ENCODE measurements around the gene FGG. TPM values are rescaled to one million over a fixed set of nuclear protein-coding genes. Genes with fewer than 3 reads are reported as not detected.
A peak's percentile ranks its signal among the peaks of the same experiment; 100 is the strongest.

The FGG gene
- total RNA-seq, 2 experiments from 2014 or later, result not detected

DNA sequence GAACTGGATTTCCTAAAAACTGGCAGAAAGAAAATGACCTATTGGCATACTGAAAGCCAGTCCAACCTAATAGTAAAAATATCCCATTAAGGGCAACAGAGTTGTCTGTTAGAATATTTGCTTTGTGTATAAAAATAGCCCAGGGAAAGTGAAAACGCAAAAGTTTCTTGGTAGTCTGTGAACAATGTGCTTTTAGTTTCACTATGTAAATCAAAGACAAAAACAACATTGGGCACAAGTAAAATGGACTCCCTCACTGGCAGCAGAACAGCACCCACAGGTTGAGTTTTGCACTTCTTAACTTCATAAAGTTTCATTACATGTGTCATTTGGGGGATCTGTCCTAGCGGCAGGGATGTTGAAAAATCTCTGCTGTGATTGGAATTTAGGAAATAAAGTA lies 4.3 kb upstream of the FGG start:
- BruUV-seq (replicated peaks), result no TSS peak
- peak; percentile 35 for DNase-seq (ENCODE audit: low spot score)
- no peak for TF ChIP-seq EZH2phosphoT487 (IDR thresholded peaks at IDR 0.05; ENCODE audit: borderline replicate concordance, low read depth, low read length)
- TF ChIP-seq, protein P1, sequence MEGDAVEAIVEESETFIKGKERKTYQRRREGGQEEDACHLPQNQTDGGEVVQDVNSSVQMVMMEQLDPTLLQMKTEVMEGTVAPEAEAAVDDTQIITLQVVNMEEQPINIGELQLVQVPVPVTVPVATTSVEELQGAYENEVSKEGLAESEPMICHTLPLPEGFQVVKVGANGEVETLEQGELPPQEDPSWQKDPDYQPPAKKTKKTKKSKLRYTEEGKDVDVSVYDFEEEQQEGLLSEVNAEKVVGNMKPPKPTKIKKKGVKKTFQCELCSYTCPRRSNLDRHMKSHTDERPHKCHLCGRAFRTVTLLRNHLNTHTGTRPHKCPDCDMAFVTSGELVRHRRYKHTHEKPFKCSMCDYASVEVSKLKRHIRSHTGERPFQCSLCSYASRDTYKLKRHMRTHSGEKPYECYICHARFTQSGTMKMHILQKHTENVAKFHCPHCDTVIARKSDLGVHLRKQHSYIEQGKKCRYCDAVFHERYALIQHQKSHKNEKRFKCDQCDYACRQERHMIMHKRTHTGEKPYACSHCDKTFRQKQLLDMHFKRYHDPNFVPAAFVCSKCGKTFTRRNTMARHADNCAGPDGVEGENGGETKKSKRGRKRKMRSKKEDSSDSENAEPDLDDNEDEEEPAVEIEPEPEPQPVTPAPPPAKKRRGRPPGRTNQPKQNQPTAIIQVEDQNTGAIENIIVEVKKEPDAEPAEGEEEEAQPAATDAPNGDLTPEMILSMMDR (conservative IDR thresholded peaks at IDR 0.05; ENCODE audit: low read length), result no peak
- peak overlapping the region; percentile 81; the same call in 1 of the 2 replicates for H2AFZ ChIP-seq (ENCODE audit: low read length)
- H3K9me2 ChIP-seq (ENCODE audit: insufficient read depth, low read length), result no peaks in the 10 kb centered on the region
- CTCF ChIA-PET (ENCODE audit: unreplicated experiment), result no interaction called here
- H4K20me1 ChIP-seq (ENCODE audit: insufficient read depth, low read length), result no peaks in the 10 kb centered on the region
- POLR2A ChIA-PET, result interaction anchor here (0.7 to 1.6 kb wide), 3 partner anchors 55 to 68 kb away, joined by 3 read pairs; partner anchors contain the start of gene PLRG1
- H3K4me3 ChIP-seq (ENCODE audit: low read depth, low read length, poor library complexity, severe bottlenecking), result no peak overlapping the region
- H3K27ac ChIP-seq (ENCODE audit: low read depth, low read length, poor library complexity, severe bottlenecking), result no peak overlapping the region
- H3K36me3 ChIP-seq (ENCODE audit: insufficient read depth, low read length), result no peaks in the 10 kb centered on the region
- intact Hi-C loops (cut with micrococcal nuclease; ENCODE audit: unreplicated experiment), result no loop called here
- H3K9me3 ChIP-seq (ENCODE audit: low read length), result no peaks in the 10 kb centered on the region
- H3K4me1 ChIP-seq (ENCODE audit: insufficient read depth, low read length, poor library complexity, severe bottlenecking), result peaks cover 9% of the 10 kb centered on the region
- H3K79me2 ChIP-seq (ENCODE audit: insufficient read depth, low read depth, low read length), result no peaks in the 10 kb centered on the region
- peak overlapping the region; percentile 47 for H3K4me2 ChIP-seq (ENCODE audit: low read length)

DNA sequence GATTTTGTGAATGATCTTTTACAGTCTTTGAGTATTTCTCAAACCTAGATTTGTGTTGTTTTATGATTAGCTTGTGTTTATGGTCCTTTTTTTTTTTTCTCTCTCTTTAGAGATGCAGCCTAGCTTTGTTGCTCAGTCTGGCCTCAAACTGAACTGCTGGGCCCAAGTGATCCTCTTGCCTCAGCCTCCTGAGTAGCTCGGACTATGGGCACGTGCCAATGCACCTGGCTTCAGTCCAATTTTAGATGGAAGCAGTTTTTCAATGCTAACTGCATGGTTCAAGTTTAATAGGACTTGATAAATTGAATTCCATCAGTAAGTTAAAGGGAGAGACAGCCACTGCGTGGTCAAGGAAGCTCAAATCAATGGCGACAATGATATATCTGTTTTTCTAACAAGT lies 3.8 kb upstream of the FGG start:
- Histone ChIP-seq H3K9me2 (ENCODE audit: insufficient read depth, low read length) (no peaks in the 10 kb centered on the region), H3K4me1 (ENCODE audit: insufficient read depth, low read length, poor library complexity, severe bottlenecking) (peaks cover 9% of the 10 kb centered on the region), H3K79me2 (ENCODE audit: insufficient read depth, low read depth, low read length) (no peaks in the 10 kb centered on the region), H4K20me1 (ENCODE audit: insufficient read depth, low read length) (no peaks in the 10 kb centered on the region), H3K36me3 (ENCODE audit: insufficient read depth, low read length) (no peaks in the 10 kb centered on the region), H3K27ac (ENCODE audit: low read depth, low read length, poor library complexity, severe bottlenecking) (no peak overlapping the region), H2AFZ (ENCODE audit: low read length) (peak overlapping the region; percentile 81; the same call in 1 of the 2 replicates), H3K9me3 (ENCODE audit: low read length) (no peaks in the 10 kb centered on the region), H3K4me2 (ENCODE audit: low read length) (peak overlapping the region; percentile 47), H3K4me3 (ENCODE audit: low read depth, low read length, poor library complexity, severe bottlenecking) (no peak overlapping the region)
- BruUV-seq (replicated peaks), result no TSS peak
- intact Hi-C loops (cut with micrococcal nuclease; ENCODE audit: unreplicated experiment), result no loop called here
- POLR2A ChIA-PET, result interaction anchor here (0.6 to 1.6 kb wide), 4 partner anchors 51 to 67 kb away, joined by 3 read pairs; partner anchors contain the start of gene PLRG1
- no peak for DNase-seq (ENCODE audit: low spot score)
- TF ChIP-seq, protein P1 (conservative IDR thresholded peaks at IDR 0.05; ENCODE audit: low read length), result no peak
- no peak for TF ChIP-seq EZH2phosphoT487 (IDR thresholded peaks at IDR 0.05; ENCODE audit: borderline replicate concordance, low read depth, low read length)
- CTCF ChIA-PET (ENCODE audit: unreplicated experiment), result no interaction called here

DNA sequence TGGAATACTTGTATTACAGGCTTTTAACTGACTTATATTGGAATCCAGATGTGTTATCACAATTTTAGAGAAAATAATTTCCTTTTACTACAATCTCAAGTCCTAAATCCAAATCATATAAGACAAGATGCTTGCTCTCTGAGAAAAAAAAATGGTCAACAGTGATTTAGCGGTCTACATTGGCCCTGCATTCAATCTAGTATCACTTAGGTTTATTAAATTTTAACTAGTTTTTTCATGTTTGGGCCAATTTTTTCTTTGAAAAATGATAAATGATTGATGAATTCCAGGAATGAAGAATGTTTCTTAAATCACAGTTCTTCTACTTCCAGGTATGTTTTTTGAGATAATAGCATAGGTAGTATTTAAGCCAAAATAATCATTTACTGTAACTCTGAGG lies 2.8 kb upstream of the FGG start:
- CTCF ChIA-PET (ENCODE audit: unreplicated experiment), result no interaction called here
- H3K9me3 ChIP-seq (ENCODE audit: low read length), result no peaks in the 10 kb centered on the region
- intact Hi-C loops (cut with micrococcal nuclease; ENCODE audit: unreplicated experiment), result no loop called here

More for the DNA sequence above, 2.8 kb upstream of the FGG start:
- Histone ChIP-seq H3K4me1 (ENCODE audit: insufficient read depth, low read length, poor library complexity, severe bottlenecking) (peaks cover 9% of the 10 kb centered on the region), H4K20me1 (ENCODE audit: insufficient read depth, low read length) (no peaks in the 10 kb centered on the region), H3K4me3 (ENCODE audit: low read depth, low read length, poor library complexity, severe bottlenecking) (no peak overlapping the region), H2AFZ (ENCODE audit: low read length) (no peak overlapping the region), H3K27ac (ENCODE audit: low read depth, low read length, poor library complexity, severe bottlenecking) (no peak overlapping the region), H3K36me3 (ENCODE audit: insufficient read depth, low read length) (no peaks in the 10 kb centered on the region), H3K4me2 (ENCODE audit: low read length) (no peak overlapping the region), H3K79me2 (ENCODE audit: insufficient read depth, low read depth, low read length) (no peaks in the 10 kb centered on the region), H3K9me2 (ENCODE audit: insufficient read depth, low read length) (no peaks in the 10 kb centered on the region)
- TF ChIP-seq, protein P1 (conservative IDR thresholded peaks at IDR 0.05; ENCODE audit: low read length), result no peak
- TF ChIP-seq EZH2phosphoT487 (IDR thresholded peaks at IDR 0.05; ENCODE audit: borderline replicate concordance, low read depth, low read length), result no peak
- no TSS peak for BruUV-seq (replicated peaks)
- POLR2A ChIA-PET, result interaction anchor here (2.4 kb wide), 1 partner anchor 27 kb away, joined by 7 read pairs; no protein-coding TSS in a partner anchor
- no peak for DNase-seq (ENCODE audit: low spot score)

Data from OCI-LY7 (cell line).